Breast epithelium (tissue), 4 donors: ENCODE data around the gene FBXO39. TPM values are rescaled to one million over a fixed set of nuclear protein-coding genes. Genes with fewer than 3 reads are reported as not detected.
"Not testable (repeated sequence)": the region's sequence is repeated elsewhere in the genome, so short reads cannot be mapped to it uniquely, and the experiment has no call there.

Experiments
- DNase-seq, 2 donors: peaks; one replicate each; pipeline ENCODE4 v3.0.0-alpha.2; 2019; ENCODE audit warnings: low spot score in 2 of 2
- H3K27ac ChIP-seq, 2 donors: fragments of 200-600 bp; sonication (generic) in 1 of 2; one replicate each; pipeline ENCODE4 v1.5.1; 2016 to 2019; ENCODE audit warnings: mild to moderate bottlenecking in 1 of 2
- H3K27me3 ChIP-seq, 2 donors: fragments of 200-600 bp; sonication (generic) in 1 of 2; one replicate each; pipeline versions ENCODE4 v1.5.1 to v1.6.0; 2017 to 2019; ENCODE audit warnings: control low read depth in 1 of 2, mild to moderate bottlenecking in 1 of 2
- H3K36me3 ChIP-seq: fragments of 200-600 bp; one replicate; pipeline ENCODE4 v1.5.1; 2019
- H3K4me1 ChIP-seq, 2 donors: fragments of 200-600 bp; sonication (generic); one replicate each; pipeline ENCODE4 v1.5.1; 2016 to 2019; ENCODE audit warnings: control low read depth in 1 of 2
- H3K4me3 ChIP-seq, 3 donors: fragments of 200-600 bp; sonication (generic); 1 replicate in 2 of 3; 2 replicates in 1 of 3; pipeline ENCODE4 v1.5.1; 2016 to 2019; ENCODE audit warnings: mild to moderate bottlenecking in 3 of 3, moderate library complexity in 2 of 3
- H3K9me3 ChIP-seq, 2 donors: fragments of 200-600 bp; sonication (generic) in 1 of 2; one replicate each; pipeline ENCODE4 v1.5.1; 2016 to 2019; ENCODE audit warnings: control low read depth in 1 of 2
- POLR2A ChIP-seq: fragments of 450-650 bp; IDR thresholded peaks from one replicate; pipeline ENCODE4 v1.6.1; 2016; ENCODE audit warnings: antibody characterized with exemption, mild to moderate bottlenecking, moderate library complexity
- POLR2AphosphoS5 ChIP-seq, 3 donors: sonication (generic); formaldehyde crosslinking; IDR thresholded peaks; one replicate each; pipeline ENCODE4 v1.6.1; 2017; ENCODE audit warnings: antibody characterized with exemption in 3 of 3
- intact Hi-C: fragments of 100-400 bp; cut with DNase I; formaldehyde crosslinking; loops from one replicate; pipeline ENCODE4 v1.15.1; 2023; ENCODE audit warnings: low total_unique reads
- total RNA-seq, 3 donors: library from RNA; depleted of rRNA; stranded (reverse); fragments of >200 nt; gene quantifications; one replicate each; pipeline ENCODE4 v1.1.0, GENCODE V29; 2016
- TF ChIP-seq, protein P1 (sequence below), 3 donors: fragments of 450-650 bp; IDR thresholded peaks; one replicate each; pipeline ENCODE4 v1.5.1; 2016 to 2017; ENCODE audit warnings: antibody characterized with exemption in 3 of 3, mild to moderate bottlenecking in 3 of 3, moderate library complexity in 3 of 3

FBXO39 gene
- total RNA-seq, 3 donors from 2014 or later = 1.0 to 1.3 TPM; not detected in 1

DNA sequence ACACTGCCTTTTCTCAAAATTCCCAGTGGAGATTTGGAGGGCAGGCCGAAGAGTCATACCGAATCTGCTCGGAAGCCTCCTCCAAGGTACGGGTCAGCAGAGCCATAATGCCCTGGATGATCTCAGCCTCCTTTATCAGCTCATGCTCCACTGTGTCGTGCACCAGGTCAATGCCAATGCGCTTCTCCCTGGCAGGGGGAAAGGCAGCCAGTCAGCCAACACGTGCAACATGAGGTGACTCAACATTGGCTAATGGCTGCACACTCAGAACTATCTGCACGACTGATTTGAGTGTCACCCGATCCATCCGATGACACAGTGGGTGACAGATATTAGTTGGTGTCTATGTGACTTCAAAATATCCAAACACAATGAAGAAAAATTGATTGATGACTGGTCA is 39.8 kb downstream of the FBXO39 start:
- Histone ChIP-seq H3K36me3 (no peaks in the 10 kb centered on the region), H3K9me3 (no peaks in the 10 kb centered on the region), H3K4me3 (no peak overlapping the region), H3K27me3 (no peaks in the 10 kb centered on the region), H3K27ac (no peak overlapping the region), H3K4me1 (no peaks in the 10 kb centered on the region)
- no peak for DNase-seq
- intact Hi-C loops = no loop called here
- TF ChIP-seq, protein P1, sequence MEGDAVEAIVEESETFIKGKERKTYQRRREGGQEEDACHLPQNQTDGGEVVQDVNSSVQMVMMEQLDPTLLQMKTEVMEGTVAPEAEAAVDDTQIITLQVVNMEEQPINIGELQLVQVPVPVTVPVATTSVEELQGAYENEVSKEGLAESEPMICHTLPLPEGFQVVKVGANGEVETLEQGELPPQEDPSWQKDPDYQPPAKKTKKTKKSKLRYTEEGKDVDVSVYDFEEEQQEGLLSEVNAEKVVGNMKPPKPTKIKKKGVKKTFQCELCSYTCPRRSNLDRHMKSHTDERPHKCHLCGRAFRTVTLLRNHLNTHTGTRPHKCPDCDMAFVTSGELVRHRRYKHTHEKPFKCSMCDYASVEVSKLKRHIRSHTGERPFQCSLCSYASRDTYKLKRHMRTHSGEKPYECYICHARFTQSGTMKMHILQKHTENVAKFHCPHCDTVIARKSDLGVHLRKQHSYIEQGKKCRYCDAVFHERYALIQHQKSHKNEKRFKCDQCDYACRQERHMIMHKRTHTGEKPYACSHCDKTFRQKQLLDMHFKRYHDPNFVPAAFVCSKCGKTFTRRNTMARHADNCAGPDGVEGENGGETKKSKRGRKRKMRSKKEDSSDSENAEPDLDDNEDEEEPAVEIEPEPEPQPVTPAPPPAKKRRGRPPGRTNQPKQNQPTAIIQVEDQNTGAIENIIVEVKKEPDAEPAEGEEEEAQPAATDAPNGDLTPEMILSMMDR (IDR thresholded peaks at IDR 0.05) = no peak
- TF ChIP-seq POLR2AphosphoS5 (IDR thresholded peaks at IDR 0.05) = no peak
- TF ChIP-seq POLR2A = no peak

DNA sequence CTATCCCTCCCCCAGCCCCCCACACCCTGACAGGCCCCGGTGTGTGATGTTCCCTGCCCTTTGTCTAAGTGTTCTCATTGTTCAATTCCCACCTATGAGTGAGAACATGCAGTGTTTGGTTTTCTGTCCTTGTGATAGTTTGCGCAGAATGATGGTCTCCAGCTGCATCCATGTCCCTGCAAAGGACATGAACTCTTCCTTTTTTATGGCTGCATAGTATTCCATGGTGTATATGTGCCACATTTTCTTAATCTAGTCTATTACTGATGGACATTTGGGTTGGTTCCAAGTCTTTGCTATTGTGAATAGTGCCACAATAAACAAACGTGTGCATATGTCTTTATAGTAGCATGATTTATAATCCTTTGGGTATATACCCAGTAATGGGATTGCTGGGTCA is 40.4 kb downstream of the FBXO39 start:
- DNase-seq, H3K27ac ChIP-seq, intact Hi-C loops, H3K36me3 ChIP-seq, H3K4me1 ChIP-seq, H3K9me3 ChIP-seq, H3K4me3 ChIP-seq, H3K27me3 ChIP-seq: not testable (repeated sequence)

DNA sequence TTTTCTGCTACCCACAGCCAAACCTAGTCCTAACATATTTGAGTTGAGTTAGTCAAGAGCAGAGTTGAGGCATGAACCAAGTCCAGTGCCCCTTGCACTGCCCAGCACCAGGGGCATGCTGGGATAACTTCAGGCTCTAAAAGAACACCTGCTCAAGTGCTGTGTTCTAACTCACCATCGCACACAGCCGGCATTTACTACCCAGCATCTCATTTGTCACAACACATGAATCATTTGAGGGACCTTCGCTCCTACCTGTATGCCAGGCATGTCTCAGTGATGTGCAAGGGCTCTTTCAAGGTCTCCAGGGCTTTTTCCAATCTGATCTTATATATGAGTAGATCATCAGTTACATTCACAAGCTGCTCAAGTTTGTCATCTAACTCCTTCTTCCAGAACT is 42.9 kb downstream of the FBXO39 start:
- no peaks in the 10 kb centered on the region for H3K4me1 ChIP-seq
- TF ChIP-seq POLR2A (no peak), POLR2AphosphoS5 (IDR thresholded peaks at IDR 0.05) (no peak)
- TF ChIP-seq, protein P1 (IDR thresholded peaks at IDR 0.05) = no peak
- DNase-seq = no peak

DNA sequence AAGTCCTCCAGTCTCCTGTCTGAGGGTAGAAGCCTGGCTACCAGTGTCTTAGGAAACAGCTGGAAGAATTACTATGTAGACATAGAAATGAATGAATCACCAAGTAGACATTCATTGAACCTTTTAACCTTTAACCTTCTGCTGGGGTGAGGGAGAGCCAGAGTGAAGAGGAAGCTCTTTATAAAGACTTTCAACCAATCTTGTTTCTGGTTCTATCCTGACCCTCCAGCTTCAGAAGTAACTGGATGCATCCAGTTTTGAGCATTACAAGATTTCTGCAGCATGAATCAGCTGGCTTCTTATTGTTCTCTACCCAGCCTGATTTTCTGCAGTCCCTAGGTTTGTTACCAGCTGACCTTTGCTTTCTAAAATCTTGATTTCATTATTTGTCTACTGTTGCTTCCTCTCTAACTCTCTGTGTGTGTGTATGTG is 47.0 kb downstream of the FBXO39 start:
- Histone ChIP-seq H3K36me3 (no peaks in the 10 kb centered on the region), H3K9me3 (no peaks in the 10 kb centered on the region), H3K27me3 (no peaks in the 10 kb centered on the region), H3K4me3 (no peak overlapping the region), H3K27ac (no peak overlapping the region), H3K4me1 (no peaks in the 10 kb centered on the region)
- no peak for DNase-seq
- TF ChIP-seq, protein P1 (IDR thresholded peaks at IDR 0.05) = no peak
- TF ChIP-seq POLR2A (no peak), POLR2AphosphoS5 (IDR thresholded peaks at IDR 0.05) (no peak)
- intact Hi-C loops = no loop called here

More for the DNA sequence above, 42.9 kb downstream of the FBXO39 start:
- H3K27me3 ChIP-seq = no peaks in the 10 kb centered on the region
- H3K4me3 ChIP-seq = no peak overlapping the region
- no peaks in the 10 kb centered on the region for H3K9me3 ChIP-seq
- intact Hi-C loops = no loop called here
- no peak overlapping the region for H3K27ac ChIP-seq
- no peaks in the 10 kb centered on the region for H3K36me3 ChIP-seq

DNA sequence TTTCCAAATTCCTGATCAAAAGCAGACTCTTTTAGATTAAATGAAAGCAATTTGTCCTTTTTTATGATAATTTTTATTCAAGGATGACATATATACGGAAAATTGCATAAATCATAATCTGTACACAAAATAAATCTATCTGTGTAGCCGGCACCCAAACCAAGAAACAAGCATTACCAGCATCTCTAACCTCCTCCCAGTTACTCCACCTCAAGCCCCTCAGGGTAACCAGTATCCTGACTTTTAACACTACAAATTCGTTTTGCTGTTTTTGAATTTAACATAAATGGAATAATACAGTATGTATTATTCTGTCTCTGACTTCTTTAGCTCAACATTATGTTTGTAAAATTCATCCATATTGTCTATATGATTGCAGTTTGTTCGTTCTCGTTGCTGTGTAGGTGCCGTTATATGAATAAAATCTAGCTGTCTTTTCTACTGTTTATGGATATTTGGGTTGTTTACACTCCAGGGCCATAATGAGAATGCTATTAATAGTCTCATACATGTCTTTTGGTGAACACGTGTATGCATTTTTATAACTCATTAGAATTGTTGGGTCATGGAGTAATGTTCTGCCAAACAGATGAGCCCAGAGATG is 54.5 kb downstream of the FBXO39 start:
- intact Hi-C loops = no loop called here
- Histone ChIP-seq H3K4me1 (peaks cover 0 to 4% of the 10 kb centered on the region in 2 donors), H3K9me3 (no peaks in the 10 kb centered on the region), H3K36me3 (no peaks in the 10 kb centered on the region), H3K27me3 (peaks cover 0 to 14% of the 10 kb centered on the region in 2 donors), H3K27ac (no peak overlapping the region), H3K4me3 (no peak overlapping the region)
- no peak for DNase-seq
- TF ChIP-seq POLR2A (no peak), POLR2AphosphoS5 (IDR thresholded peaks at IDR 0.05) (no peak)
- TF ChIP-seq, protein P1 (IDR thresholded peaks at IDR 0.05) = no peak
